ENCODE data around the gene DDX49.

Gene DDX49

DNA sequence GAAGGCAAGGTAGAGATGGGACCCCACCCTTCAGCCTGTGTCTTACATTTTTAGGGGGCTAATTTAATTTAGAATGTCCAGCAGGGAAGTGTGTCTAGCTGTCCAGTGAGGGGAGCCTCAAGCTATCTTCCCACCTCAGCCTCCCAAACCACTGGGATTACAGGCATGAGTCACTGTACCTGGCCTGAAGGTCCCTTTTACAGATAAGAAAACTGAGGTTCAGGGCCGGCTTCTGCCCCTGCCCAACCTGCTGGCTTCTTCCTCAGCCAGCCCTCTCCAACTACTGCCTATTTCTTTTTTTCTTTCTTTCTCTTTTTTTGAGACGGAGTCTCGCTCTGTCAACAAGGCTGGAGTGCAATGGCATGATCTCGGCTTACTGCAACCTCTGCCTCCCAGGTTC lies 40.9 kb downstream of the DDX49 start:
- Histone ChIP-seq H3K36me3 (ENCODE audit: control insufficient read depth, insufficient read depth, low read length) (no peaks in the 10 kb centered on the region), H3K4me1 (ENCODE audit: control insufficient read depth, insufficient read depth, low read length) (no peaks in the 10 kb centered on the region), H3K4me3 (ENCODE audit: low read length) (no peak overlapping the region), H3K9ac (ENCODE audit: low read length) (no peak overlapping the region), H3K27me3 (ENCODE audit: control insufficient read depth, insufficient read depth, low read length) (peaks cover 7% of the 10 kb centered on the region), H3K9me3 (ENCODE audit: control insufficient read depth, low read length) (no peaks in the 10 kb centered on the region)

DNA sequence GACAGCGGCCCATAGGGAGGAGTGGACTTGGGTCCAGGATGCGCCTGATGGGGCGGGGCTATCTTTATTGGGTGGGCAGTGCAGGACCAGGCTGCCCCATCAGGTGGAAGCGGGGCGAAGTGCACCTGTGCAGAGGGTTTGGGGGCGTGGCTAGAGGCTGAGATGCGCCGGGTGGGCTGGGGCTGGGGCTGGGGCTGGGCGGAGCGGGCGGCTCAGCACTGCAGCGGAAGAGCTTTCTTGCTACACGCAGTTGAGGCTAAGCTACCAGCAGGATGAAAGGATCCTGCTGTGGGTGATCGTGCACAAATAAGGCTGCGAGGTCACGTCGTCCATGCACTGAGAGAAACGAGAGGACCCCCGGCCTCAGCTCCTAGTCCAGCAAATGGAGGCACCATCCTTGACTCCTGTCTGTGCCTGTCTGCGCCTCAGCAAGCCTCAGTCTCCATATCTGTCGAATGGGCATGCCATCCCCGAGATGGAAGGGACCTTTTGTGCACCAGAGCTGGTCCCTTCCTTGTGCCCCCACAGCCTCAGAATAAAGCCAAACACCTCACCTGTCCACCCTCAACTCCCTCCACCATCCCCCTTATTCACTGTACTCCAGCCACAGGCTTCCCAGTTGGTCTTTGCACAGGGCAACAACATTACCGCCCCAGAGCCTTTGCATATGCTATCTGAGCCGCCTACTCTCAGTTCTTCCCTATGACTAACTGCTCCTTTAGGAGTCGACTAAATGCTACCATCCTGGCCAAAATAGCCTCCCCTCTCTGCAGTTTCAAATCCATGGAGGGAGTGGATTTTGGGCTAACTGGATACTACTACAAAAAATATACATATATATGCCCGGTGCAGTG lies 42.5 kb downstream of the DDX49 start:
- Histone ChIP-seq H3K4me3 (ENCODE audit: low read length) (no peak overlapping the region), H3K9ac (ENCODE audit: low read length) (no peak overlapping the region), H3K36me3 (ENCODE audit: control insufficient read depth, insufficient read depth, low read length) (no peaks in the 10 kb centered on the region), H3K4me1 (ENCODE audit: control insufficient read depth, insufficient read depth, low read length) (no peaks in the 10 kb centered on the region), H3K27me3 (ENCODE audit: control insufficient read depth, insufficient read depth, low read length) (peaks cover 7% of the 10 kb centered on the region), H3K9me3 (ENCODE audit: control insufficient read depth, low read length) (no peaks in the 10 kb centered on the region)

DNA sequence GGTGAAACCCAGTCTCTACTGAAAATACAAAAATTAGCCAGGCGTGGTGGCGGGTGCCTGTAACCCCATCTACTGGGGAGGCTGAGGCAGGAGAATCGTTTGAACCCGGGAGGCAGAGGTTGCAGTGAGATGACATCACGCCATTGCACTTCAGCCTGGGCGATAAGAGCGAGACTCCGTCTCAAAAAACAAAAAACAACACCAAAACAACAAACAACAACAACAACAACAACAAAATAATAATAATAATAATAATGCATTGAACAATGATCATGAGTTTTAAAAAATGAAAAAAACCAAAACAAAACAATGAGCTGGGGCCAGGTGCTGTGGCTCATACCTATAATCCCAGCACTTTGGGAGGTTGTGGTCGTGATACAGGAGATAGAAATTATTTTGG lies 44.6 kb downstream of the DDX49 start:
- Histone ChIP-seq H3K4me1 (ENCODE audit: control insufficient read depth, insufficient read depth, low read length) (no peaks in the 10 kb centered on the region), H3K4me3 (ENCODE audit: low read length) (no peak overlapping the region), H3K27me3 (ENCODE audit: control insufficient read depth, insufficient read depth, low read length) (peaks cover 7% of the 10 kb centered on the region), H3K9ac (ENCODE audit: low read length) (no peak overlapping the region), H3K9me3 (ENCODE audit: control insufficient read depth, low read length) (no peaks in the 10 kb centered on the region), H3K36me3 (ENCODE audit: control insufficient read depth, insufficient read depth, low read length) (no peaks in the 10 kb centered on the region)

DNA sequence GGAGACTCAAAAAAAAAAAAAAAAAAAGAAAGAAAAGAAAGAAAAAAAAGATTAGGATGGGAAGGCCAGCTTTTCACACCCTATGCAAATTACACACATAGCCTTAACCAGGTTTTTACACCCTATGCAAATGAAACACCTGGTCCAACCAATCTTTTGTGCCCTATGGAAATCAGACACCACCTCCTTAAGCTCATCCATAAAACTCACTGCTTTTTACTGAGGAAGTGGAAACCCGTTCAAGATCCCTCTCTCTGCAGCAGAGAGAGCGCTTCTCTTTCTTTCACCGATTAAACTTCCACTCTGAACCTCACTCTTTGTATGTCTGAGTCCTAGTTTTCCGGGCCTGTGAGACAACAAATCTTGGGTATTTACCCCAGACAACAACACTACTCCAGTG lies 46.8 kb downstream of the DDX49 start:
- Histone ChIP-seq H3K9me3 (ENCODE audit: control insufficient read depth, low read length) (no peaks in the 10 kb centered on the region), H3K36me3 (ENCODE audit: control insufficient read depth, insufficient read depth, low read length) (no peaks in the 10 kb centered on the region), H3K27me3 (ENCODE audit: control insufficient read depth, insufficient read depth, low read length) (peaks cover 7% of the 10 kb centered on the region), H3K9ac (ENCODE audit: low read length) (no peak overlapping the region), H3K4me3 (ENCODE audit: low read length) (no peak overlapping the region), H3K4me1 (ENCODE audit: control insufficient read depth, insufficient read depth, low read length) (no peaks in the 10 kb centered on the region)

DNA sequence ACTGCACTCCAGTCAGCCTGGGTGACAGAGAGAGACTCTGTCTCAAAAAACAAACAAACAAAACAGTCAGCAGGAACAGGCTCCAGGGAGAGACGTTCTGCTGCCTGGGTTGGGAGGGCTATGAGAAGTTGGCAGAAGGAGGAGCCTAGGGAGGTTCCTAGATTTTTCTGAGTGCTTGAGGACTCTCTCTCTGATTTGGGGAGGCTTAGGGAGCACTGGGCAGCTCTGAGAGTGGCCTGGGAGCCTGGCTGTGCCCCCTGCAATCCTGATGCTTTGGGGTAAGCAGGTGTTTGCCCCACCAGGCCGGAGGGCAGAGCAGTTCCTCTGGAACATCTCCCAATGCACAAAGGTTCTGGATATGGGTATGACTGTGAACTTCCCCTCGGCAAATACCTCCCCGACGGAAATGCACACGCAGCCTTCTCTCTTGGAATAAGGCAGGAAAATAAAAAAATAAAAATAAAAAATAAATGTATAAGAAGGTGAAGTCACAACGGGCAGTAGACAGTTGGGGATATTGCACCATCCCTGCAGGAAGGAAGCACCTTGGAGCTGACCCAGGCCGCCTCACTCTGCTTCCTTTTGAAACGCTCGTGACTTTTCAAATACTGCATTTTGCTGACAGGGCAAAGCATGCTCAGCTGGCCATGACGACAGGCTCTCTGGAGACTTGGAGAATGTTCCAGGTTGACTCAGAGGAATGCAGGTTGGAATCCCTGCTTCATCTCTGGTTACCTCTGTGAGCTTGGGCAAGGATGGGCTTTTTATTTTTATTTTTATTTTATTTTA lies 48.0 kb downstream of the DDX49 start:
- Histone ChIP-seq H3K9ac (ENCODE audit: low read length) (no peak overlapping the region), H3K27me3 (ENCODE audit: control insufficient read depth, insufficient read depth, low read length) (no peaks in the 10 kb centered on the region), H3K36me3 (ENCODE audit: control insufficient read depth, insufficient read depth, low read length) (no peaks in the 10 kb centered on the region), H3K4me3 (ENCODE audit: low read length) (no peak overlapping the region), H3K9me3 (ENCODE audit: control insufficient read depth, low read length) (no peaks in the 10 kb centered on the region), H3K4me1 (ENCODE audit: control insufficient read depth, insufficient read depth, low read length) (peaks cover 8% of the 10 kb centered on the region)

DNA sequence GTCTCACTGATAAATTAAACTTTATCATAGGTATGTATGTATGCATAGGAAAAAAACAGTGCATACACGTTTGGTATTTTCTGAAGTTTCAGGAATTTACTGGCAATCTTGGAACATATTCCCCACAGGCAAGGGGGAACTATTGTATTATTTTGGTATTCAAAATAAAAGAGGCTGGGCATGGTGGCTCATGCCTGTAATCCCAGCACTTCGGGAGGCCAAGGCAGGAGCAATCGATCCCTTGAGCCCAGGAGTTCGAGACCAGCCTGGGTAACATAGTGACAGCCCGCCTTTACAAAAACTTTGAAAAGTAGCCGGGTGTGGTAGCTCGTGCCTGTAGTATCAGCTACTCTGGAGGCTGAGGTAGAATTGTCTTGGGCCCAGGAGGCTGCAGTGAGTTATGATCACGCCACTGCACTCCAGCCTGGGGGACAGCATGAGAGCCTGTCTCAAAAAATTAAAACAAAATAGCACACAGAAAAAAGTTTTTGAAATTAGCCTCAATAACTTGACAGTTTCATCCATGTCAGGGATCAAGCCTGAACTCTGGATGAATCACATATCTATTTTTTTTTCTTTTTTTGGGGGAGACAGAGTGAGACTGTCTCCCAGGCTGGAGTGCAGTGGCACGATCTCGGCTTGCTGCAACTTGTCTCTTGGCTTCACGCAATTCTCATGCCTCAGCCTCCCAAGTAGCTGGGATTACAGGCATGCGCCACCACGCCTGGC lies 50.6 kb downstream of the DDX49 start:
- Histone ChIP-seq H3K27me3 (ENCODE audit: control insufficient read depth, insufficient read depth, low read length) (no peaks in the 10 kb centered on the region), H3K36me3 (ENCODE audit: control insufficient read depth, insufficient read depth, low read length) (no peaks in the 10 kb centered on the region), H3K4me1 (ENCODE audit: control insufficient read depth, insufficient read depth, low read length) (peaks cover 13% of the 10 kb centered on the region), H3K9ac (ENCODE audit: low read length) (no peak overlapping the region), H3K9me3 (ENCODE audit: control insufficient read depth, low read length) (no peaks in the 10 kb centered on the region), H3K4me3 (ENCODE audit: low read length) (no peak overlapping the region)

DNA sequence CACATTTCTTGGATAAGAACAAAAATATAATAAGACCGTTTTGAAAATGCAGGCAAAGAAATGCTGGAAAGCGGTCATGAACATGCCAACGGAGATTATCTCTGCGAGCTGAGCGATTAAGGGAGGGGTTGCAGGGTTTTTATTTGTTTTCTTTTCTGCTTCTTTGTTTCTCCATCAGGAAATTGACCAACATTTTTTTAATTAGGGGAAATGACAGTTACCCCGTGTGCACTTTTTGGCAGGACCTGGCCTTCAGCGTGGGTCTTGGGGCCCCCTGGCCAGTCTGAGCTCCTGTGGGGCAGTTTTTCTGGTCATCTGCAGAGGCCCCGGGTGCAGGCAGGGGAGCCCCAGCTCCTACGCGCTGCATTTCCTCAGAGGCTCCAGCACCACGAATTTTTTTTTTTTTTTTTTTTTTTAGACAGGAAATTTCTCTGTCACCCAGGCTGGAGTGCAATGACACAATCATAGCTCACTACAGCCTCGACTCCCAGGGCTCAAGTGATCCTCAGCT lies 52.8 kb downstream of the DDX49 start:
- no peak overlapping the region for H3K4me3 ChIP-seq (ENCODE audit: low read length)
- H3K9ac ChIP-seq (ENCODE audit: low read length): no peak overlapping the region
- H3K36me3 ChIP-seq (ENCODE audit: control insufficient read depth, insufficient read depth, low read length): no peaks in the 10 kb centered on the region
- H3K4me1 ChIP-seq (ENCODE audit: control insufficient read depth, insufficient read depth, low read length): peaks cover 13% of the 10 kb centered on the region
- no peaks in the 10 kb centered on the region for H3K9me3 ChIP-seq (ENCODE audit: control insufficient read depth, low read length)
- no peaks in the 10 kb centered on the region for H3K27me3 ChIP-seq (ENCODE audit: control insufficient read depth, insufficient read depth, low read length)

DNA sequence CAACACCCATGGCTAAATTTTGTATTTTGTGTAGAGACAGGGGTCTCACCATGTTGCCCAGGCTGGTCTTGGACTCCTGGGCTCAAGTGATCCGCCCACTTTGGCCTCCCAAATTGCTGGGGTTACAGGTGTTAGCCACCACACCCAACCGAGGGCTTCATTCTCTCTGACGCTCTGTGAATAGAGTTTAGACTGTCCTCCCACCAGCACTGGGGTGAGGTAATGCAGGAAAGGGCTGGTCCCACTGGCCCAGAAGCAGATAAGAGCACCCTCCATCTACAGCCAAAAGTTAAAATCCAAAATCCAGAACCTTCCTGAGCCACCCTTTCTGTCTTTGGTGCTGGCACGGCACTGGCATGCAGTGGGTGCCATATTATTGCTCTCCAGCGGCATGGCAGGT lies 53.3 kb downstream of the DDX49 start:
- Histone ChIP-seq H3K4me3 (ENCODE audit: low read length) (no peak overlapping the region), H3K9ac (ENCODE audit: low read length) (no peak overlapping the region), H3K4me1 (ENCODE audit: control insufficient read depth, insufficient read depth, low read length) (peaks cover 13% of the 10 kb centered on the region)

DNA sequence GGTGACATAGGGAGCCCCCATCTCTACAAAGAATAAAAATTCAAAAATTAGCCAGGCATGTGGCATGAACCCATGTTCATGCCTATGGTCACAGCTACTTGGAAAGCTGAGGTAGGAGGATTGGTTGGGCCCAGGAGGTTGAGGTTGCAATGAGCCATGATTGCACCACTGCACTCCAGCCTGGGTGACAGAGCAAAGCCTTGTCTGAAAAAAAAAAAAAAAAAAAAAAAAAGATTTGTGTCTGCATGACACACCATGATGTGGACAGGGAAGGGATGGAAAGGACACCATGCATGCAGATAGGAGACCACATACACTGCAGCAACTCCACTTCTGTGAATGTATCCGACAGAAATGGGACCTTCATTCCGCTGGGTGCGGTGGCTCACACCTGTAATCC lies 55.5 kb downstream of the DDX49 start:
- H3K4me1 ChIP-seq (ENCODE audit: control insufficient read depth, insufficient read depth, low read length): peaks cover 13% of the 10 kb centered on the region
- no peak overlapping the region for H3K4me3 ChIP-seq (ENCODE audit: low read length)
- no peaks in the 10 kb centered on the region for H3K36me3 ChIP-seq (ENCODE audit: control insufficient read depth, insufficient read depth, low read length)
- no peak overlapping the region for H3K9ac ChIP-seq (ENCODE audit: low read length)
- H3K27me3 ChIP-seq (ENCODE audit: control insufficient read depth, insufficient read depth, low read length): no peaks in the 10 kb centered on the region
- no peaks in the 10 kb centered on the region for H3K9me3 ChIP-seq (ENCODE audit: control insufficient read depth, low read length)

More for the DNA sequence above, 53.3 kb downstream of the DDX49 start:
- no peaks in the 10 kb centered on the region for H3K9me3 ChIP-seq (ENCODE audit: control insufficient read depth, low read length)
- H3K36me3 ChIP-seq (ENCODE audit: control insufficient read depth, insufficient read depth, low read length): no peaks in the 10 kb centered on the region
- no peaks in the 10 kb centered on the region for H3K27me3 ChIP-seq (ENCODE audit: control insufficient read depth, insufficient read depth, low read length)

DNA sequence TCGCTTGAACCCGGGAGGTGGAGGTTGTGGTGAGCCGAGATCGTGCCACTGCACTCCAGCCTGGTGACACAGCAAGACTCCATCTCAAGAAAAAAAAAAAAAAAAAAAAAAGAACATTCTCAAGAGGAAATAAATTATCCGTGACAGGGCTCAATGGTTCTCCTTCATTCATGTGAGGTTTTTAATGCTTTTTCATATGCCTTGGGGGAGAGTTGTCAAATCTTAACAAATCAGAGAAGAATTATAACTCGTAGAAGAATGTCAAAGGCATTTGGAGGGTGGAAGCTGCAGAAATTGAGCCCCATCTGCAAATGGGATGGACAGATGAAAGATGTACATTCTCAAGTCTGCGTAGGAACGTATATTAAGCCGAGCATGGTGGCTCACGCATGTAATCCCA lies 56.4 kb downstream of the DDX49 start:
- Histone ChIP-seq H3K9me3 (ENCODE audit: control insufficient read depth, low read length) (no peaks in the 10 kb centered on the region), H3K4me3 (ENCODE audit: low read length) (no peak overlapping the region), H3K9ac (ENCODE audit: low read length) (no peak overlapping the region), H3K4me1 (ENCODE audit: control insufficient read depth, insufficient read depth, low read length) (peaks cover 13% of the 10 kb centered on the region), H3K36me3 (ENCODE audit: control insufficient read depth, insufficient read depth, low read length) (no peaks in the 10 kb centered on the region), H3K27me3 (ENCODE audit: control insufficient read depth, insufficient read depth, low read length) (no peaks in the 10 kb centered on the region)
